Liver (tissue), 9 donors: ENCODE data around the gene PRSS38. TPM values are rescaled to one million over a fixed set of nuclear protein-coding genes. Genes with fewer than 3 reads are reported as not detected.

ENCODE experiments used
- DNase-seq: peaks from one replicate; pipeline ENCODE4 v3.0.0-alpha.2; 2017; ENCODE audit warnings: low spot score
- H3K27ac ChIP-seq, 2 donors: one replicate each; pipeline ENCODE4 v1.7.0; 2013; ENCODE audit warnings: inconsistent platforms in 2 of 2, low read length in 2 of 2, control low read depth in 1 of 2, low read depth in 1 of 2, mild to moderate bottlenecking in 1 of 2
- H3K27me3 ChIP-seq, 4 donors: one replicate each; pipeline versions ENCODE4 v1.6.1 to v1.7.0; 2013; ENCODE audit warnings: low read length in 3 of 4, inconsistent platforms in 1 of 4, mild to moderate bottlenecking in 1 of 4, moderate library complexity in 1 of 4; ENCODE audit not compliant: control insufficient read depth in 4 of 4, insufficient read depth in 4 of 4
- H3K36me3 ChIP-seq, 4 donors: one replicate each; pipeline versions ENCODE4 v1.6.1 to v1.7.0; 2013; ENCODE audit warnings: low read length in 3 of 4, mild to moderate bottlenecking in 3 of 4, low read depth in 1 of 4, moderate library complexity in 1 of 4; ENCODE audit not compliant: control insufficient read depth in 4 of 4, insufficient read depth in 3 of 4
- H3K4me1 ChIP-seq, 4 donors: one replicate each; pipeline versions ENCODE4 v1.6.1 to v1.7.0; 2013; ENCODE audit warnings: low read length in 3 of 4, mild to moderate bottlenecking in 3 of 4, moderate library complexity in 1 of 4; ENCODE audit not compliant: control insufficient read depth in 4 of 4, insufficient read depth in 4 of 4
- H3K4me3 ChIP-seq, 3 donors: one replicate each; pipeline versions ENCODE4 v1.6.1 to v1.7.0; 2013; ENCODE audit warnings: low read length in 3 of 3, control low read depth in 1 of 3, low read depth in 1 of 3, mild to moderate bottlenecking in 1 of 3
- H3K9ac ChIP-seq, 2 donors: one replicate each; pipeline ENCODE4 v1.7.0; 2013; ENCODE audit warnings: low read length in 2 of 2, mild to moderate bottlenecking in 2 of 2, moderate library complexity in 2 of 2, control low read depth in 1 of 2, low read depth in 1 of 2
- H3K9me3 ChIP-seq, 4 donors: one replicate each; pipeline versions ENCODE4 v1.6.1 to v1.7.0; 2013; ENCODE audit warnings: low read length in 3 of 4; ENCODE audit not compliant: control insufficient read depth in 4 of 4
- ATF3 ChIP-seq: IDR thresholded peaks from 2 replicates; pipeline ENCODE4 v1.6.1; 2016; ENCODE audit warnings: antibody characterized with exemption
- EGR1 ChIP-seq, 2 donors: IDR thresholded peaks; 2 replicates each; pipeline ENCODE4 v1.6.1; 2016 to 2018; ENCODE audit warnings: antibody characterized with exemption in 2 of 2, low read depth in 2 of 2
- FOXA1 ChIP-seq: IDR thresholded peaks from 2 replicates; pipeline ENCODE4 v1.6.1; 2016; ENCODE audit warnings: antibody characterized with exemption
- GABPA ChIP-seq, 2 donors: IDR thresholded peaks in 1 of 2; conservative IDR thresholded peaks in 1 of 2; 2 replicates each; pipeline ENCODE4 v1.6.1; 2016; ENCODE audit warnings: antibody characterized with exemption in 2 of 2, mild to moderate bottlenecking in 1 of 2, moderate library complexity in 1 of 2
- HNF4A ChIP-seq, 2 donors: conservative IDR thresholded peaks; 2 replicates each; pipeline ENCODE4 v1.6.1; 2016; ENCODE audit warnings: antibody characterized with exemption in 2 of 2, mild to moderate bottlenecking in 2 of 2
- HNF4G ChIP-seq: IDR thresholded peaks from 2 replicates; pipeline ENCODE4 v1.6.1; 2016; ENCODE audit warnings: antibody characterized with exemption
- JUND ChIP-seq, 2 donors: IDR thresholded peaks; 2 replicates each; pipeline ENCODE4 v1.6.1; 2016; ENCODE audit warnings: antibody characterized with exemption in 2 of 2
- MAX ChIP-seq: IDR thresholded peaks from 2 replicates; pipeline ENCODE4 v1.6.1; 2016; ENCODE audit warnings: antibody characterized with exemption
- RAD21 ChIP-seq, 2 donors: IDR thresholded peaks; 2 replicates each; pipeline ENCODE4 v1.6.1; 2016; ENCODE audit warnings: antibody characterized with exemption in 2 of 2, mild to moderate bottlenecking in 2 of 2
- RXRA ChIP-seq, 2 donors: IDR thresholded peaks; 2 replicates each; pipeline ENCODE4 v1.6.1; 2017 to 2018; ENCODE audit warnings: antibody characterized with exemption in 2 of 2, mild to moderate bottlenecking in 1 of 2
- SP1 ChIP-seq: IDR thresholded peaks from 2 replicates; pipeline ENCODE4 v1.6.1; 2018; ENCODE audit warnings: antibody characterized with exemption, mild to moderate bottlenecking
- YY1 ChIP-seq: IDR thresholded peaks from 2 replicates; pipeline ENCODE4 v1.6.1; 2016; ENCODE audit warnings: antibody characterized with exemption, mild to moderate bottlenecking
- WGBS: extraction: QIAGEN DNeasy Blood & Tissue Kit; methylation state at CpG from one replicate; pipeline ENCODE4 v1.1.7; 2013; 5-methylcytosine and 5-hydroxymethylcytosine counted together
- polyA plus RNA-seq, 2 donors: library from polyadenylated mRNA; stranded (reverse) in 1 of 2; unstranded in 1 of 2; fragments of 200-250 nt in 1 of 2; fragments of >200 nt in 1 of 2; fragmentation: Nextera tagmentation in 1 of 2; extraction: Ambion mirVana in 1 of 2; gene quantifications; one replicate each; pipeline versions ENCODE4 v1.2.1 to v1.2.3, GENCODE V29; 2013 to 2015
- total RNA-seq, 2 donors: library from RNA; depleted of rRNA; stranded (reverse); fragments of >200 nt; gene quantifications; one replicate each; pipeline ENCODE4 v1.2.3, GENCODE V29; 2014
- donor health status: healthy.
- donor health status: healthy.
- donor health status: healthy.
- donor health status: healthy.
- donor health status: healthy.

Gene PRSS38
- total and polyA plus RNA-seq, 4 donors, result not detected

- Histone ChIP-seq H3K27me3 (peaks cover 0 to 7% (median 0%) of the 10 kb centered on the region in 4 donors), H3K4me3 (no peak overlapping the region), H3K4me1 (no peaks in the 10 kb centered on the region), H3K9ac (no peak overlapping the region), H3K36me3 (no peaks in the 10 kb centered on the region), H3K9me3 (peaks cover 4 to 12% (median 6%) of the 10 kb centered on the region in 4 donors), H3K27ac (no peak overlapping the region)
- TF ChIP-seq HNF4A (conservative IDR thresholded peaks at IDR 0.05) (no peak), RAD21 (IDR thresholded peaks at IDR 0.05) (no peak), HNF4G (no peak), GABPA (IDR thresholded peaks at IDR 0.05 in 1 of 2, conservative IDR thresholded peaks at IDR 0.05 in 1 of 2) (no peak), SP1 (no peak), EGR1 (IDR thresholded peaks at IDR 0.05; ENCODE audit: low read depth in 2 of 2) (no peak), FOXA1 (no peak), JUND (IDR thresholded peaks at IDR 0.05) (no peak), YY1 (no peak), MAX (no peak), ATF3 (no peak)
- no peak for DNase-seq
- WGBS, result 67% methylated on average over 3 of the region's 3 CpGs
These were observed 33.0 kb downstream of the PRSS38 start for GRCh38 chr1:227848430-227848932.

GRCh38 chr1:227849251-227849650, 33.8 kb downstream of the PRSS38 start:
- Histone ChIP-seq H3K9ac (no peak overlapping the region), H3K36me3 (no peaks in the 10 kb centered on the region), H3K4me1 (no peaks in the 10 kb centered on the region), H3K4me3 (no peak overlapping the region), H3K27ac (no peak overlapping the region), H3K27me3 (peaks cover 0 to 9% (median 0%) of the 10 kb centered on the region in 4 donors), H3K9me3 (peaks cover 4 to 12% (median 6%) of the 10 kb centered on the region in 4 donors)
- no peak for TF ChIP-seq EGR1 (IDR thresholded peaks at IDR 0.05; ENCODE audit: low read depth in 2 of 2)
- no peak for TF ChIP-seq RXRA (IDR thresholded peaks at IDR 0.05)
- TF ChIP-seq MAX, result no peak
- DNase-seq, result no peak
- WGBS, result 51% methylated on average over 3 of the region's 3 CpGs

GRCh38 chr1:227854189-227854588, 38.7 kb downstream of the PRSS38 start:
- no peak for DNase-seq
- Histone ChIP-seq H3K36me3 (no peaks in the 10 kb centered on the region), H3K9ac (no peak overlapping the region), H3K4me3 (no peak overlapping the region), H3K9me3 (no peaks in the 10 kb centered on the region), H3K4me1 (no peaks in the 10 kb centered on the region), H3K27me3 (peaks cover 0 to 9% (median under 1%) of the 10 kb centered on the region in 4 donors), H3K27ac (no peak overlapping the region)
- TF ChIP-seq HNF4G, result no peak
- TF ChIP-seq MAX, result no peak
- TF ChIP-seq SP1, result no peak
- TF ChIP-seq GABPA (IDR thresholded peaks at IDR 0.05 in 1 of 2, conservative IDR thresholded peaks at IDR 0.05 in 1 of 2), result no peak
- no peak for TF ChIP-seq YY1

- 75% methylated on average over 4 of the region's 4 CpGs for WGBS
- no peak overlapping the region for H3K9ac ChIP-seq
- no peaks in the 10 kb centered on the region for H3K9me3 ChIP-seq
- DNase-seq, result no peak
- TF ChIP-seq EGR1 (IDR thresholded peaks at IDR 0.05; ENCODE audit: low read depth in 2 of 2) (no peak), HNF4G (no peak), ATF3 (no peak)
- no peak overlapping the region for H3K4me3 ChIP-seq
- no peak overlapping the region for H3K27ac ChIP-seq
- H3K36me3 ChIP-seq, result no peaks in the 10 kb centered on the region
- peaks cover 0 to 15% (median under 1%) of the 10 kb centered on the region in 4 donors for H3K27me3 ChIP-seq
- H3K4me1 ChIP-seq, result no peaks in the 10 kb centered on the region
These were observed 40.2 kb downstream of the PRSS38 start for GRCh38 chr1:227855687-227856086.
